DMS153 treated with DMSO at 0.1 percent for 48 hours (cell line): Measurements from ENCODE around the gene NEO1.
"Not testable (repeated sequence)": the region's sequence is repeated elsewhere in the genome, so short reads cannot be mapped to it uniquely, and the experiment has no call there.

Experiments
- DNase-seq: peaks from one replicate; lab custom pipeline; 2025; ENCODE audit not compliant: unreplicated experiment; lab: John Stamatoyannopoulos, UW

Gene NEO1

DNA sequence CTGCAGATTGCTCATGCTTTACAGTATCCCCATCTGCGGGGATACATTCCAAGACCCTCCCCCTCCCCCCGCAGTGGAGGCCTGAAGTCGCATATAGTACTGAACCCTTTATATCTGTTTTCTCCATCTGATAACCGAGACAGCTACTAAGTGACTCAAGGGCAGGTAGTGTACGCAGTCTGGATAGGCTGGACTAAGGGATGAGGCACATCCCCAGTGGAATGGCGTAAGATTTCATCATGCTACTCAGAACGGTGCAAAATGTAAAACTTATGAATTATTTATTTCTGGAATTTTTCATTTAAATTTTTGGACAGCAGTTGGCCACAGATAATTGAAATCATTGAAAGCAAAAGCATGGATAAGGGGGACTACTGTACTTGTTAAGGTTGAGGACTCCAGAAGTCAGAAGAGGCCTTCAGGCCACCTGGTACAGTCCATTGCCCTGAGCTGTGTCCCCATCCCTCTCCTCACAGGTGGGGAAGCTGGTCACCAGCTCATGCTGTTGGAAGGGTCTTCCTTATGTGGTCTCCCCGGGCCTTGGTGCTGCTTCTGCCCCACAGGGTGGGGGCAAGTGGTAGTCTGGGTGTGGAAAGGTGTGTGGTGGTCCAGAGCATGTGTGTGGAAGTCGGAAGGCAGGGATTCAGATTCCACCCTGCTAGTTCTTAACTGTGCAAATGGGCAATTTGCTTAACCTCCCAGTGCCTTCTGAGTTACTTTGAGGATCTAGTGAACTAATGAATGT, 244.5 kb downstream of the NEO1 start:
- no peak for DNase-seq

DNA sequence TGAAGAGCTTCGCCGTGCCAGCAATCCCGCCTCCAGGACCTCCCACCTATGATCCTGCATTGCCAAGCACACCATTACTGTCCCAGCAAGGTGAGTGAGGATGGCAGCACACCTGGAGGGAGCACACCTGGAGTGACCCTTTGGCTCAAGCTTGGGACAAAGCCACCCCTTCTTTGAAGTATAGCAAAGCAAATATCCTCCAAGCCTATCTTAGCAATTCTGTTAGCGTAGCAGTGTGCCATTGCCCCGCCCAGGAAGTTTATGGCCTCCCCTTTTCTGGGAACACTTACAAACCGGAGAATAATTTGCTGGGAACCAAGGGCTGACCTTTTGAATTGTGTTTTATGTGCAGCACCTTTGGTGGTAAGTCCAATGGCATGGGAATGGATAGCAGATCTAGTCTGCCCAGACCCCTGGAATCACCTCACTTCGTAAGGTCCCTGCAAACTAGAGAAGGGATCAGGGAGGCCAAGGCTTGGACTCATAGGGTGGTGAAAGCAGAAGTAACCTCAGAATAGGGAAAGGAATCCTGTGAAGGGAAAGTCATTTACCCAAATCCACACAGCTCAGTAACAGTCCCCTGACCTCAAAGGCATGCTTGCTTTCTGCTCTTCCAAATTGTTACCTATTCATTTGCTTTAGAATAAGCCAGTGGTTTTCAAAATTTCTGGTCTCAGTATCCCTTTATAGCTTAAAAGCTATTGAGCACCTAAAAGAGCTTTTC, 246.4 kb downstream of the NEO1 start:
- DNase-seq = no peak

DNA sequence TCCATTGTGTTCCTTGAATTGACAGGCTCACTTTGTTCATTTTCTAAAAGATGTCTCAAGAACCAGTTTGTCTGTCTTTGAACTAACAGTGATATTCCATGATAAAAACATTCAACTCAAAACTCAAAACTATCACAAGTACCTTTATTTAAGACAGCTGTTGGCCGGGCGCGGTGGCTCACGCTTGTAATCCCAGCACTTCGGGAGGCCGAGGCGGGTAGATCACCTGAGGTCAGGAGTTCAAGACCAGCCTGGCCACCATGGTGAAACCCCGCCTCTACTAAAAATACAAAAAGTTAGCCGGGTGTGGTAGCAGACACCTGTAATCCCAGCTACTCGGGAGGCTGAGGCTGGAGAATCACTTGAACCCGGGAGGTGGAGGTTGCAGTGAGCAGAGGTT, 248.0 kb downstream of the NEO1 start:
- not testable (repeated sequence) for DNase-seq

DNA sequence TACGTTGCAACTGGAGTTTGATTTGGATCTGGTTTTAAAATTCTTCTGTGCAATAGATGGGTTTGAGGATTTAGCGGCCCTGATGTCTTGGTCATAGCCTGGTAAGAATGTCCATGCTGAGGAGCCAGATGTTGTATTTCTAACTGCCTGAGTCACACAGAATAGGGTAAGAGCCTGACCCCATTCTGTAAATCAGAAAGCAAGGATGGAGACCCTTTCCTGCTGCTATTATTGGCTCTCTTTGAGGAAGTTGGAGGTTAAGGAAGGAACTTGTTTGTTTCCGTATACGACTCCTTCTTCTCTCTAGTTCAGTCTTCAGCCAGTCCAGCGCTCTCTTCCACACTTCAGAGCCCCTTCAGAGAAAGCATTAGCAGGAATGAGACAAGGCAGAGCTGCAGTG, 251.4 kb downstream of the NEO1 start:
- no peak for DNase-seq

DNA sequence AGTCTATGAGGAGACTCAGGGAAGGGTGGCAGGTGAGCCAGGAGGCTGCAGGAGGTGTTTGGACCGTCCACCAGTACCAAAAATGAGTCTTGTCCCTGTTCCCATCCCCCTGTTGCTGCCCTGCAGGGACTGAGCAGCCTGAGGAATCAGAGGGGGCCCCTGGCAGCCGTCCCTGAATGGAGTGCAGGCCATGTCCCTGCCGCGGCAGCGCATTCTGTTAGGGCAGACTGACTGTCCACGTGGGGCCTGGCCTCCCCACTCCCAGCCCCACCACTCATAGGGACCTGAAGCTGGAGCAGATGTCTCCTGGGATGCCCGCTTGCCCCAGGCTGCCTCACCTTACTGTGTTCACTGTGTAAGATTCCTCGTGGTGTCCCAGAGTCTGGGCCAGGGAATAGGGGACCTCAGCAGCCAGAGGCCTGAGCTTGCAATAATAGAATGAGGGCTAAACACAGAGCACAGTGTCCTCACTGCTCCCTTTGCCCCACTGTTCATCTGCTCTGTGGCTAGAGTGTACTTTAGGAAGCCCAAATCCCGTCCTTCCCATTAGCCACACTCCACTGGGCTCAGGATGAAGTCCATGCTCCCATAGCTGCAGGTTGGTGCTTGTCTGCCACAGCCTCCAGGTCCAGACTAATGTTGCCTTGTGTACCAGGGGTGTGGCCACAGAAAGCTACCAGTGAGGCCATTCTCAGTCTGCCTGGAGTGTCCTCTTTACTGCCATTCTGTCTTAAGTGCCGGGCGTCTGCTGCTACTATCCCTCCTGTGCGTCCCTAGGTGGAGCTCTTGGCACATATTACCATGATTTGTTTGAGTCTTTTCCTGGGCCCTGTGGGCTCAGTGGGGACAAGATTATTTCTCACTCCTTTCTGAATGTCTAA, 253.3 kb downstream of the NEO1 start:
- DNase-seq = peak; percentile 39

DNA sequence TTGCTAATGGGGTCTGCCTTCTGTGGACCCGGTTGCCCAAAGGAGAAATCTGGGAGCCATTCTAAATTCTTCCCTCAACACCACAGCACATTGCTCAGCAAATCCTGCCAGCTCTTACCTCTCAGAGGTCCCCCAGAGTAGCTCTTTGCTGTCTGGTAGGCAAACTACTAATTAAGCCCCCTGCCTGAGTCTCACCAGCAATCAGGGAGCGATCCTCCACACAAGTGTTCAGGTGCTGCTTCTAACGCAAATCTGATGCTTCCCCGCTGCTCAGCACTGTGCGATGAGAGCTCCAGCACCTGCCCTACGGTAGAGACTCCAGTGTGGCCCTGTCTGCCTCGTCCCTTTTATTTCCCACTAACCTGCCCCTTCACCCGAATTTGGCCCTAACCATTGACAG, 256.0 kb downstream of the NEO1 start:
- DNase-seq = no peak

DNA sequence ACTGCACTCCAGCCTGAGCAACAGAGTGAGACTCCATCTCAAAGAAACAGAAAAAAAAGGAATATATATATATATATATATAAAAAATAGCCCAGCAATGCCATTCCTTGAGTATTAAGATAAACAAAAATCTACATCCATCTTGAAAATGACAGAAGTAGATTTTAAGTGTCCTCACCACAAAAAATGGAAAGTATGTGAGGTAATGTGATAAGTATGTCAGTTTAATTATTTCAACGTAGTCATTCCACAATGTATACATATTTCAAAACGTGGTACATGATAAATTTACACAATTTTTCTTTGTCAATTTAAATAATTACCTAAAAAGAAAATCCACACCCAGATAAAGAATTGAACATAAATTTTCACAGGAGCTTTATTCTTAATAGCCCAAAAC, 261.6 kb downstream of the NEO1 start:
- no peak for DNase-seq

DNA sequence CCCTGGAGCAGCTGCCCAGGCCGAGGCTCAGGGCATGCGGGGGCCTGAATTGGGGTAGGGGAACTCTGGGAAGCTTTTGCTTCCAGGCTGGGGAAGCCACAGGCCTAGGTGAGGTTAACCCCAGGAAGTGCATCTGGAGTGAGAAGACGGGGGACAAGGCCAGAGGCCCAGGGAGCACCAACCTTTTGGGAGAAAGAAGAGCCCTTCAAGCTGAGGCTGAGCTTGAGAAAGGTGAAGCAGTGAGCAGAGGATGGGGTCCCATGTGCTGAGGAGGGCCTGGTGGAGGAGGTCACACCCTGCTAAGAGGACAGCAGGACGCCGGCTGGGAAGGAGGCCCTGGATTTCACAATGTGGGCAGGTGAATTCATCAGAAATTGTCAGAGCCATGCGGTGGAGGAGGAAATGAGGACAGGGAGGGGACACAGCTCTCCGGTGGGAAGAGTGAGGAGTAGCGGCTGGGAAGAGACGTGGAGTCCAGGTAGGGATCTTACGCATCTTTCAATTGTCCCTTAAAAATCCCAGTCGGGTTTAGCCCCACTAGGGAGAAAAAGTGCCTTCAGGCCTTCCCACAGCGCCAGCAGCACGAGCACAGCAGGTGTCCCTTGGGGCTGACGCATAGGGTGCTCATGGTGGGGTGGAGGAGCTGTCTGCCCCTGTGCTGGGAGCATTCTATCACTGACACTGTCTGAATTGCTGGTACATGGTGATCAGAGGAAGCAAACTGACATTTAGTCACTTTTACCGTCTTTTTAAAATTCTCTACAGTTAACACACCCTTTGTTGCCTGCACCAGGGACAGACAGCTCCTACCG, 265.6 kb downstream of the NEO1 start:
- DNase-seq = no peak

DNA sequence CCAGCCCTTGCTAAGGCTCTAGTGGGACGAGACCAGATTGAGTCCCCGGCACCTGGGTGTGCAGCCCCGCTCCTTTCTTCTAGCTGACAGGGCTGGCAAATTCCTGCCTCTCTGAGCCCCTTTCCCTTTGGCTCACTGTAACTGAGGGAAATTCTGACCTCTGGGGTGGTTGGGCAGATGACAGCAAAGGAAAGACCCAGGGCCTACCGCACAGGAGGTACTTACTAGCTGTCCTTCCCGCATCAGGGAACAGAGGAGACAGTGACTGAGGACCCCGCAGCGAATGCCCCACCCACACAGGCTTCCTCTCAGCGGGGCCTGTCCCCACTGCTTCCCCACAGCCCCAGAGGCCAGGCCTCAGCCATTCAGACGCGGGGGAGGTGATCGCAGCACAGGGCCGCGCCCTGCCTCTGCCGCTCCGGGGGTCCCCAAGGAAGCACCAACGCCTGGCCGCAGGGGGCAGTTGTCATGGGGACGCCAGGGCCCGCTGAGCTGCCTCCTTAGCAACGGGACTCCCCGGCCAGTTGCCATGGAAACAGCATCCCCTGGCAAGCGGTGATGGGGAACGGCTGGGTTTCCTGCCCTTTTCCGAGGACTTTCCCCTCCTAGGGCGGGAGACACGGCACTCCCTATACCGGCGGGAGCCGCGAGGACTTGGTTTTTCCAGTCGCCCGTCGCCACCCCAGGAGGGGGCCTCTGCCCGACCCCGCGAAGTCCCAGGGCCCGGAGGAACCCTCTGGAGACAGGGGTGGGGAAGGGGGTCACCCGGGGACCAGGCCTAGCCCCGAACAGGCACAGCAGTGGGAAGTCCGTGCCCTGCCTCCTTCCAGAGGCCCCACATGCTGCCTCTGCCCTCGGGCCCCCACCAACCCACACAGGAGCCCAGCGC, 266.4 kb downstream of the NEO1 start:
- DNase-seq = no peak

DNA sequence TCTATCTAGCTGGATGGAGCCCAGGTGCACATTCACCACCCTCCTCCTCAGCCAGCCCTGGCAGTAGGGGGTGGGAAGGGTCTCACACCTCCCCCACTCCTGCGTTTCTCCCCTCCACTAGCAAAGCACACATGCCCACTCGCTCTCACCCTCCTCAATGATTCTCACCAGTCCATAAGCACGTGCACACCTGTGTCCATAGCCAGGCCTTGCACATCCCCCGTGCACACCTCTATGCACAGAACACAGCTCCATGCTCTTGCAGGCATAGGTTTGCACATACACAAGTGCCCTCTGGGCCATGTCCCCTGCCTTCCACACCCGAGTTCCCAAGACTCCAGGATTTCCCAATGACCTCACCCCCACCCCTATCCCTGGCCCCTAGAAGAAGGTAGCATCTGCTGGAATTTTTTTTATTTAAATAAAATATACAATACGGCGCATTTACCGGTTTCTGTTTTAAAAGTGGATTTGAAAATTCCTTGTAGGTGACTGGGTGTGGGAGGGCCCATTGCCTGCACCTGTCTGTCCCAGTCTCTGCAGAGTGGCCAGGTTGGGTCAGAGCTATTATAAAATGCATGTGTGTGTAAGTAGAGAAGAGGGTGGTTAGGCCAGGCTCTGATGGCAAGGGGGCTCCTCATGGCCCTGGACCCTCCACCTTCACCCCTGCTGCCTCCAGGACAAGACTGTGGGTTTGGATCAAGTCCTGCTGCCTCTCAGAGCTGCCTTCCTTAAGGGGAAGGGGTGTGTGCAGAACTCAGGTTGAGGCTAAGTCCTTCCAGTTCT, 267.4 kb downstream of the NEO1 start:
- no peak for DNase-seq

DNA sequence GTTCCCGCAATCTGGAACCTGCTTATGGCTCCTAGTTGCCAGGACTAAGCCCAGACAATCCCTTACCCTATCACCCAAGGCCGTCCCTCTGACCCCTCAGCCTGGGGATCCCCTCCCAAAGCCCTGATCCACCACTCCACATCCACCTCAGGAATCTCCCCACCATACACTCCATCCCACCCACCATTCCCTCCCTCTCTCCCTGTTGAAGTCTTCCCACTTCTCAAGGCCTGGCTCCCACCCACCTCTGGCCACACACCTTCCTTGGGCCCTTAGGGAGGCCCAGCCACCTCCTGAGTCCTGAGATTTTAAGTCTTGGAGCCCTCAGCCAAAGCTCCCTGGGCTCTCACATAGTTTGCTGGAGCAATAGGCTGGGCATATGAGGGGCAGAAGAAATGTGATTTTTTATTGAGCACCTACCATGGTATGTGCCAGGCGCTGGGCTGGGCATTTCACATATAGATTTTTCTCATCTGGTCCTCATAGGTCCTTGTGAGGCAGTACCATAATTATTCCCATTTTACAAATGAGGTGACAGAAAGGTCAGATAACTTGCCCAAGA, 268.4 kb downstream of the NEO1 start:
- no peak for DNase-seq

DNA sequence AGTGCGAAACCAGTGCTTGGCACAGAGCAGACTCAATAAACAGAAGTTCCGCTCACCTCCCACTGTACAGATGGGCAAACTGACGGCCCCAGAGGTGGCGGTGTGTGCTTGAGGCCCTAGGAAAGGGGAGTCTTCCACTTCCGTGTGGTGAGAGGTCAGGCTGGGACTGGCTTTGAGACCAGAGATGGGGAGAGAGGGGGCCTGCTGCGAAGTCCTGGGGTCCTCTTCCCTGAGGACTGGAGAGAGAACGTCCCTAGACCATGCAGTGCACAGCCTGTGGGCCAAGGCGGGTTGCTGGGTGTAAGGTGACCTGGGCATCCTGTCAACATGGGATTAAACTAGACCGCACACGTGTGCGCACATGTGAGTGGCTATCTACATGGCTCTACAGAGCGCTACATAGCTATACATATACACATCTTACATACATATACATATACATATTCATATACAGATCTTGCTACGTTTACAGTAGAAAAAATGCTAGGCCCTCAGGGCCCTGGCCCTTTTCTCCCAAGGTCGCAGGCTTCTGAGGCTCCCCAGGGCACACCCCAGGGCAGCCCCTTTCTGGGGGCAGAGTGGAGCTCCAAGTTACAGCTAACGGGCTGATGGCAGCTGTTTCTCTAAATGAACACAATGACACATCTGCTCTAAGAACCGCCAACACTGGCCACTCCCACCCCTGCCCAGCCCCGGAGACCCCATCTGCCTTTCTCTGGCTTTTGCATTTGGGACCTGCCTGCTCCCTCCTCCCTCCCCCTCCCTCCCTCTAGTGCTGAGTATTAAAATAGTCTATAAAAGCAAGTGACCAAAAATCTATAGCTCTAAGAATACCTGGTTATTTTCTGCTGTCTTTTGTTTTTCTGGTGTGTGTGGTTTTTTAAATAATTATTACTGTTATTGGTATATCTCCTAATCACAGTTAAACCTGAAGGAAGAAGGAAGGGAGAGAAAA, 269.5 kb downstream of the NEO1 start:
- no peak for DNase-seq

DNA sequence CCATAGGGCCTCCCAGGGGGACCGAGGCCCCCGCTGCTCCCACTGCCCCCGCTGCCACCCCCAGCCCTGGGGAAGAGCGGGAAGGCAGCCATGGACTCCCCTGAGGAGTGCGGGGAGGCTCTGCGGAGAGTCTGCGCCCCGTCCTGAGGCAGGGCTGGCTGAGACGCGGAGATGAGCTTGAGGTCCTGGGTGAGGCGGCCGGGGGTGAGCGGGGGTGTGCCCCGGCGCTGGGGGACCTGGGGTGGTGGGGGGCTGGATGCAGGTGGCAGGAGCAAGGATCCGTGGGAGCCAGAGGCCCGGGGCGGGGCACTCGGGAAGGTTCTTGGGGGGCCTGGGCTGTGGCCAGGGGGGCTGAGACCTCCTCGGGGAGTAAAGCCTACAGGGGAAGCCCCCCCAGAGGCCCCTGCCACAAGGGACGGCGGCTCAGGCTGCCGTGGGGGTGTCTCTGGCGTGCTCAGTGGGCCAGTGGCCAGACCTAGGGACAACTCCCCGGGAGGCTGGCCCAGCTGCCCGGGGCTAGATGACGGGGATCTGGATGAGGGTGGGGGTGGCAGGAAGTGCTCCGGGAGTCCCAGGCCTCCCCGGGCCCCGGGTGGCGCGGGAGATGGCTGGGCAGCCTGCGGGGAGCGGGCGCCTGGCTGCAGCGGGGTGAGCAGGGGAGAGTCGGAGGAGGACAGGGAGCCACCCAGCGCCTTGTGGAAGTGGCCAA, 270.6 kb downstream of the NEO1 start:
- no peak for DNase-seq

DNA sequence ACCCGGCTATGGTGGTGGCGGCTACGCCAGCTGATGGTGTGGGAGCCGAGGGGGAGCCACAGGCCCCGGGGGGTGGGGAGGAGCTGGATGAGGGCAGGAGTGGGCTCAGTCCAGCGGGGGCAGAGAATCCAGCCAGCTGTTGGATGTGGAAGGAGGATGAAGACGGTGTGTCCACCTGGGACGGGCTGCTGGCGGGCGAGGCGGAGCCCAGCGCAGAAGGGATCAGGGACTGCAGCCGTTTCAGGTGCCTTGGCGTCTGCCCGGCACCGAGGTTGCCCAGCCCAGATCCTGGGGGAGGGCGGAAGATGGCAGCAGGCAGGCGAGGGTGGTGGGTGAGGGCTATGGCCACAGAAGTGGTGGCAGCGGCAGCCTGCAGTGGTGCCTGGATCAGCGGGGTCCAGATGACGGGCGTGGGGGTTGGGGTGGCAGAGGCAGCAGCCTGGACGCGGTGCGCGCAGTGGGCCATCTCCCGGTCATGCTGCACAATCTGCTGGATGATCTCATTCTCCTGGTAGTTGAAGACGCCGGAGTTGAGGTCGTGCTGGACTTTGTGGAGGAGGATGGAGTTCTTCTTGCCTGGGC, 271.2 kb downstream of the NEO1 start:
- no peak for DNase-seq

DNA sequence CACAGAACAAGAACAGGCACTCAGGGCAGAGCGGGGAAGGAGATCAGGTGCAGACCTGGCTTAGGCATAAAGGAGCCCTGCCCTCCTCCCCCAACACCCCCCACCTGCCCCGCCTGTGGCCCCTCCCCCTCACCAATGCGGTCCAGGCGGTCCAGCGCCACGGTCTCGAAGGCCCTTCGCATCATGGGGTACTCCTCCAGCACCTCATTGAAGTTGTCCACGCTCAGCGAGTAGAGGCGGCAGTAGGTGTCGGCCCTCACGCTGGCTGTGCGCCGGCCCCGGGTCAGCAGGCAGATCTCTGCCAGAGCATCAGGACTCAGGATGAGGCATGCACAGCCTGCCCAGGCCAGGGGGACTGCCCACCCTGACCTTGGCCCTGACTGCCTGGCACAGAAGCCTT, 271.7 kb downstream of the NEO1 start:
- no peak for DNase-seq

DNA sequence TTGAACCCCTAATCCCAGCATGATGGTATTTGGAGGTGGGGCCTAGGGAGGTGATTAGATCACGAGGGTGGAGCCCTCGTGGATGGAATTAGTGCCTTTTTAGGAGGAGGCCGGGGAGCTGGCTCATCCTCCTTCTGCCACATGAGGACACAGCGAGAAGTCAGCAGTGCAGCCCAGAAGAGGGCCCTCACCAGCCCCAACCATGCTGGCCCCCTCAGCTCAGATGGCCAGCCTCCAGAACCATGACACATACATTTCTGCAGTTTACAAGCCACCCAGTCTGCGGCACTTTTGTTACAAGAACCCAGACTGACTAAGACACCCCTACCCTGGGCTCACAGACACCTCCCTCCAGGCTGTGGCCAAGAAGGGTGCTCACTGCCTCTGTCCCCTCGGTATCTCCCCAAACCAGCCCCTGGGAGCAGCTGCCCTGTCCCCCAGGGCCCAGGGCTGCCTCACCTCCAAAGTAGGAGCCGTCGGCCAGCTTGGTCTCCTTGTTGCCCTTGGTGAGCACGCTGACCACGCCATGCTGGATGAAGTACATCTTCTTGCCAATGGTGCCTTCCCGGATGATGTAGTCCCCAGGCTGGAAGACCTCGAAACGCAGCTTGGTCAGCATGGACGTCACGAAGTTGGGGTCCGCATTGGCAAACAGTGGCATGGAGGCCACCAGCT, 272.4 kb downstream of the NEO1 start:
- no peak for DNase-seq
